WTC11 (cell line): Measurements from ENCODE around the gene TMEM176A. TPM values are rescaled to one million over a fixed set of nuclear protein-coding genes. Genes with fewer than 3 reads are reported as not detected.

ENCODE experiments used
- ATAC-seq: fragments of 200-7000 bp; cut with Tn5 transposase; 2 replicates; pipeline ENCODE4 v1.10.0; 2021; ENCODE audit warnings: mild to moderate bottlenecking, moderate library complexity
- CTCF ChIA-PET: fragments of 300-600 bp; sonication (Branson Sonifier 250); formaldehyde crosslinking; loops from one replicate; lab custom pipeline; 2021; ENCODE audit warnings: antibody characterized with exemption; lab: Charles Lee
- POLR2A ChIA-PET: fragments of 350-600 bp; sonication (Branson Sonifier 250); formaldehyde crosslinking; loops from one replicate; lab custom pipeline; 2021; ENCODE audit warnings: antibody characterized with exemption; lab: Charles Lee
- DNase-seq: peaks from one replicate; pipeline ENCODE4 v3.0.0; 2021; ENCODE audit warnings: low spot score
- H3K27ac Mint-ChIP-seq: 2 replicates; pipeline ENCODE4 v1.8.0; 2021; ENCODE audit warnings: mixed read lengths
- H3K27me3 Mint-ChIP-seq: 2 replicates; pipeline ENCODE4 v1.8.0; 2021; ENCODE audit warnings: low read depth, mild to moderate bottlenecking, moderate library complexity, mixed read lengths
- H3K36me3 Mint-ChIP-seq: 2 replicates; pipeline ENCODE4 v1.8.0; 2021; ENCODE audit warnings: mixed read lengths
- H3K4me1 Mint-ChIP-seq: 2 replicates; pipeline ENCODE4 v1.8.0; 2022; ENCODE audit warnings: mixed read lengths
- H3K4me3 Mint-ChIP-seq: 2 replicates; pipeline ENCODE4 v1.8.0; 2021; ENCODE audit warnings: mild to moderate bottlenecking, moderate library complexity, mixed read lengths
- H3K9me3 Mint-ChIP-seq: 2 replicates; pipeline ENCODE4 v1.8.0; 2021; ENCODE audit warnings: mixed read lengths
- ATF2 ChIP-seq: sonication (generic); formaldehyde crosslinking; IDR thresholded peaks from 2 replicates; pipeline ENCODE4 v1.8.1; 2022; ENCODE audit warnings: low read depth, missing genetic modification reagents, borderline replicate concordance
- CBFB ChIP-seq: sonication (generic); formaldehyde crosslinking; IDR thresholded peaks from 2 replicates; pipeline ENCODE4 v1.8.1; 2022; ENCODE audit warnings: mild to moderate bottlenecking, low read depth, missing genetic modification reagents
- EMX1 ChIP-seq: fragments of 250-450 bp; sonication (Bioruptor Pico); IDR thresholded peaks from 2 replicates; pipeline ENCODE4 v1.8.0; 2021; ENCODE audit warnings: mild to moderate bottlenecking
- ESRRA ChIP-seq: sonication (generic); formaldehyde crosslinking; IDR thresholded peaks from 2 replicates; pipeline ENCODE4 v1.8.1; 2022; ENCODE audit warnings: mild to moderate bottlenecking, missing genetic modification reagents, borderline replicate concordance
- FOXP1 ChIP-seq: sonication (generic); formaldehyde crosslinking; IDR thresholded peaks from 2 replicates; pipeline ENCODE4 v1.8.0; 2022; ENCODE audit warnings: missing genetic modification reagents, mild to moderate bottlenecking, moderate library complexity, borderline replicate concordance
- HMGXB4 ChIP-seq: sonication (generic); formaldehyde crosslinking; IDR thresholded peaks from 2 replicates; pipeline ENCODE4 v1.8.1; 2023; ENCODE audit warnings: mild to moderate bottlenecking, moderate library complexity, missing genetic modification reagents
- IRF1 ChIP-seq: sonication (generic); formaldehyde crosslinking; IDR thresholded peaks from 2 replicates; pipeline ENCODE4 v1.8.0; 2023; ENCODE audit warnings: missing genetic modification reagents
- JUN ChIP-seq: sonication (generic); formaldehyde crosslinking; IDR thresholded peaks from 2 replicates; pipeline ENCODE4 v1.8.0; 2023; ENCODE audit warnings: mild to moderate bottlenecking, missing genetic modification reagents
- MXD4 ChIP-seq: fragments of 250-450 bp; sonication (Bioruptor Pico); IDR thresholded peaks from 2 replicates; pipeline ENCODE4 v1.8.0; 2021; ENCODE audit warnings: mild to moderate bottlenecking, moderate library complexity, borderline replicate concordance
- NFE2L1 ChIP-seq: sonication (generic); formaldehyde crosslinking; IDR thresholded peaks from 2 replicates; pipeline ENCODE4 v1.8.1; 2023; ENCODE audit warnings: missing genetic modification reagents
- OVOL2 ChIP-seq: fragments of 250-450 bp; sonication (Bioruptor Pico); IDR thresholded peaks from 2 replicates; pipeline ENCODE4 v1.9.0; 2021; ENCODE audit warnings: mild to moderate bottlenecking, borderline replicate concordance
- RELA ChIP-seq: sonication (generic); formaldehyde crosslinking; IDR thresholded peaks from 2 replicates; pipeline ENCODE4 v1.8.1; 2022; ENCODE audit warnings: missing genetic modification reagents, mild to moderate bottlenecking, borderline replicate concordance
- SMAD3 ChIP-seq: sonication (generic); formaldehyde crosslinking; IDR thresholded peaks from 2 replicates; pipeline ENCODE4 v1.8.0; 2022; ENCODE audit warnings: missing genetic modification reagents, mild to moderate bottlenecking, borderline replicate concordance
- TEAD1 ChIP-seq: sonication (generic); formaldehyde crosslinking; IDR thresholded peaks from 2 replicates; pipeline ENCODE4 v1.8.0; 2022; ENCODE audit warnings: mild to moderate bottlenecking, missing genetic modification reagents
- TEAD4 ChIP-seq: sonication (generic); formaldehyde crosslinking; IDR thresholded peaks from 2 replicates; pipeline ENCODE4 v1.8.0; 2022; ENCODE audit warnings: mild to moderate bottlenecking, missing genetic modification reagents
- ZNF263 ChIP-seq: sonication (generic); formaldehyde crosslinking; IDR thresholded peaks from 2 replicates; pipeline ENCODE4 v1.8.1; 2022; ENCODE audit warnings: low read depth, mild to moderate bottlenecking, moderate library complexity, missing genetic modification reagents
- ZNF317 ChIP-seq: sonication (generic); formaldehyde crosslinking; IDR thresholded peaks from 2 replicates; pipeline ENCODE4 v1.8.1; 2023; ENCODE audit warnings: low read depth, mild to moderate bottlenecking, moderate library complexity, missing genetic modification reagents, borderline replicate concordance
- total RNA-seq: library from RNA; stranded (reverse); gene quantifications from 3 replicates; pipeline ENCODE4 v1.2.3, GENCODE V29; 2021
- TF ChIP-seq, protein P1 (sequence below): sonication (generic); formaldehyde crosslinking; IDR thresholded peaks from 2 replicates; pipeline ENCODE4 v1.8.1; 2022; ENCODE audit warnings: mild to moderate bottlenecking, missing genetic modification reagents, moderate library complexity, borderline replicate concordance
- TF ChIP-seq, protein P2 (sequence below): sonication (generic); formaldehyde crosslinking; conservative IDR thresholded peaks from 2 replicates; pipeline ENCODE4 v1.8.1; 2023; ENCODE audit warnings: mild to moderate bottlenecking, low read depth, missing genetic modification reagents, moderate library complexity
- TF ChIP-seq, protein P3 (sequence below): sonication (generic); formaldehyde crosslinking; IDR thresholded peaks from 2 replicates; pipeline ENCODE4 v1.8.0; 2022; ENCODE audit warnings: mild to moderate bottlenecking, missing genetic modification reagents

Gene TMEM176A
- total RNA-seq, 1 experiment from 2014 or later, result 0.74 TPM

GRCh38 chr7:150788474-150789269, 11.9 kb upstream of the TMEM176A start:
- DNase-seq, result no peak
- TF ChIP-seq OVOL2 (CRISPR knock-in tag) (no peak), FOXP1 (CRISPR knock-in tag) (no peak), SMAD3 (CRISPR knock-in tag) (no peak), EMX1 (CRISPR knock-in tag) (no peak), TEAD4 (CRISPR knock-in tag) (no peak), IRF1 (CRISPR knock-in tag) (no peak)
- ChIA-PET POLR2A (interaction anchor here (0.6 kb wide), 1 partner anchor 777 kb away, joined by 3 read pairs; no protein-coding TSS in a partner anchor), CTCF (interaction anchor here (0.7 to 2.6 kb wide), 12 partner anchors 10 to 200 kb away, joined by 3 to 18 read pairs (median 4); no protein-coding TSS in a partner anchor)
- H3K4me1 Mint-ChIP-seq, result no peaks in the 10 kb centered on the region
- no peak for ATAC-seq
- H3K36me3 Mint-ChIP-seq, result no peaks in the 10 kb centered on the region
- H3K27ac Mint-ChIP-seq, result no peak overlapping the region
- H3K4me3 Mint-ChIP-seq, result no peak overlapping the region
- no peaks in the 10 kb centered on the region for H3K9me3 Mint-ChIP-seq
- peaks cover 13% of the 10 kb centered on the region for H3K27me3 Mint-ChIP-seq

- Mint-ChIP-seq H3K9me3 (no peaks in the 10 kb centered on the region), H3K27ac (no peak overlapping the region), H3K27me3 (peaks cover 12% of the 10 kb centered on the region), H3K36me3 (no peaks in the 10 kb centered on the region), H3K4me3 (no peak overlapping the region), H3K4me1 (no peaks in the 10 kb centered on the region)
- no peak for ATAC-seq
- DNase-seq, result no peak
- ChIA-PET CTCF (interaction anchor here (1.1 kb wide), 1 partner anchor 12 kb away, joined by 3 read pairs; no protein-coding TSS in a partner anchor), POLR2A (no interaction called here)
- TF ChIP-seq NFE2L1 (CRISPR knock-in tag) (no peak), CBFB (no peak), TEAD1 (no peak), ATF2 (CRISPR knock-in tag) (no peak), RELA (CRISPR knock-in tag) (no peak), HMGXB4 (CRISPR knock-in tag) (no peak), ZNF317 (CRISPR knock-in tag) (no peak), JUN (CRISPR knock-in tag) (no peak), ESRRA (CRISPR knock-in tag) (no peak), EMX1 (CRISPR knock-in tag) (no peak), MXD4 (no peak), ZNF263 (no peak)
- TF ChIP-seq, protein P1, sequence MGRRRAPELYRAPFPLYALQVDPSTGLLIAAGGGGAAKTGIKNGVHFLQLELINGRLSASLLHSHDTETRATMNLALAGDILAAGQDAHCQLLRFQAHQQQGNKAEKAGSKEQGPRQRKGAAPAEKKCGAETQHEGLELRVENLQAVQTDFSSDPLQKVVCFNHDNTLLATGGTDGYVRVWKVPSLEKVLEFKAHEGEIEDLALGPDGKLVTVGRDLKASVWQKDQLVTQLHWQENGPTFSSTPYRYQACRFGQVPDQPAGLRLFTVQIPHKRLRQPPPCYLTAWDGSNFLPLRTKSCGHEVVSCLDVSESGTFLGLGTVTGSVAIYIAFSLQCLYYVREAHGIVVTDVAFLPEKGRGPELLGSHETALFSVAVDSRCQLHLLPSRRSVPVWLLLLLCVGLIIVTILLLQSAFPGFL (CRISPR knock-in tag), result no peak
- TF ChIP-seq, protein P2, sequence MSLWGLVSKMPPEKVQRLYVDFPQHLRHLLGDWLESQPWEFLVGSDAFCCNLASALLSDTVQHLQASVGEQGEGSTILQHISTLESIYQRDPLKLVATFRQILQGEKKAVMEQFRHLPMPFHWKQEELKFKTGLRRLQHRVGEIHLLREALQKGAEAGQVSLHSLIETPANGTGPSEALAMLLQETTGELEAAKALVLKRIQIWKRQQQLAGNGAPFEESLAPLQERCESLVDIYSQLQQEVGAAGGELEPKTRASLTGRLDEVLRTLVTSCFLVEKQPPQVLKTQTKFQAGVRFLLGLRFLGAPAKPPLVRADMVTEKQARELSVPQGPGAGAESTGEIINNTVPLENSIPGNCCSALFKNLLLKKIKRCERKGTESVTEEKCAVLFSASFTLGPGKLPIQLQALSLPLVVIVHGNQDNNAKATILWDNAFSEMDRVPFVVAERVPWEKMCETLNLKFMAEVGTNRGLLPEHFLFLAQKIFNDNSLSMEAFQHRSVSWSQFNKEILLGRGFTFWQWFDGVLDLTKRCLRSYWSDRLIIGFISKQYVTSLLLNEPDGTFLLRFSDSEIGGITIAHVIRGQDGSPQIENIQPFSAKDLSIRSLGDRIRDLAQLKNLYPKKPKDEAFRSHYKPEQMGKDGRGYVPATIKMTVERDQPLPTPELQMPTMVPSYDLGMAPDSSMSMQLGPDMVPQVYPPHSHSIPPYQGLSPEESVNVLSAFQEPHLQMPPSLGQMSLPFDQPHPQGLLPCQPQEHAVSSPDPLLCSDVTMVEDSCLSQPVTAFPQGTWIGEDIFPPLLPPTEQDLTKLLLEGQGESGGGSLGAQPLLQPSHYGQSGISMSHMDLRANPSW (CRISPR knock-in tag), result no peak
- TF ChIP-seq, protein P3, sequence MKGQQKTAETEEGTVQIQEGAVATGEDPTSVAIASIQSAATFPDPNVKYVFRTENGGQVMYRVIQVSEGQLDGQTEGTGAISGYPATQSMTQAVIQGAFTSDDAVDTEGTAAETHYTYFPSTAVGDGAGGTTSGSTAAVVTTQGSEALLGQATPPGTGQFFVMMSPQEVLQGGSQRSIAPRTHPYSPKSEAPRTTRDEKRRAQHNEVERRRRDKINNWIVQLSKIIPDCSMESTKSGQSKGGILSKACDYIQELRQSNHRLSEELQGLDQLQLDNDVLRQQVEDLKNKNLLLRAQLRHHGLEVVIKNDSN (CRISPR knock-in tag), result no peak
Observed at GRCh38 chr7:150790416-150791075, 10.0 kb upstream of the TMEM176A start.
